ENCODE data around the gene TRIM37.

DNA sequence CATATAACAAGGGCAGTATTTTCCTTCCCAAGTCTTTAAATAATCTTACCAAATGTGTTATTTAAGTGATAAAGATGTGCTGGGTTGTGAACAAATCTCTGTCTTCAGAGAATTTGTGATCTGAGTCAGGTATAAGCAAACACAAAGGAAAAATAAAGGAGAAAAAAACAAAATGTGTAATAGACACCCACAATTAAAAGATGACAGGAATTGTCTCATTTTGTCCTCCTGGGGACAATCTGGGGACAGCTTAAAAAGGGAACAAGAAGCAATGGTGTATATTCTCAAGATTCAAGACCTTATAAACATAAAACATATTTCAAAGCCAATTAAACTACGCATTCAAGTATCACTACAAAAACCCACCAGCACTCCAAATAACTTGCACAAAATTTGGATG, 107.2 kb downstream of the TRIM37 start:
- TF ChIP-seq, protein P1, sequence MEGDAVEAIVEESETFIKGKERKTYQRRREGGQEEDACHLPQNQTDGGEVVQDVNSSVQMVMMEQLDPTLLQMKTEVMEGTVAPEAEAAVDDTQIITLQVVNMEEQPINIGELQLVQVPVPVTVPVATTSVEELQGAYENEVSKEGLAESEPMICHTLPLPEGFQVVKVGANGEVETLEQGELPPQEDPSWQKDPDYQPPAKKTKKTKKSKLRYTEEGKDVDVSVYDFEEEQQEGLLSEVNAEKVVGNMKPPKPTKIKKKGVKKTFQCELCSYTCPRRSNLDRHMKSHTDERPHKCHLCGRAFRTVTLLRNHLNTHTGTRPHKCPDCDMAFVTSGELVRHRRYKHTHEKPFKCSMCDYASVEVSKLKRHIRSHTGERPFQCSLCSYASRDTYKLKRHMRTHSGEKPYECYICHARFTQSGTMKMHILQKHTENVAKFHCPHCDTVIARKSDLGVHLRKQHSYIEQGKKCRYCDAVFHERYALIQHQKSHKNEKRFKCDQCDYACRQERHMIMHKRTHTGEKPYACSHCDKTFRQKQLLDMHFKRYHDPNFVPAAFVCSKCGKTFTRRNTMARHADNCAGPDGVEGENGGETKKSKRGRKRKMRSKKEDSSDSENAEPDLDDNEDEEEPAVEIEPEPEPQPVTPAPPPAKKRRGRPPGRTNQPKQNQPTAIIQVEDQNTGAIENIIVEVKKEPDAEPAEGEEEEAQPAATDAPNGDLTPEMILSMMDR (optimal IDR thresholded peaks at IDR 0.05 in 1 of 3, IDR thresholded peaks at IDR 0.05 in 1 of 3, conservative IDR thresholded peaks at IDR 0.05 in 1 of 3; ENCODE audit: extremely low read depth in 1 of 3, insufficient read depth in 2 of 3, low read length in 3 of 3): no peak
- no peak for TF ChIP-seq EZH2 (IDR thresholded peaks at IDR 0.05; ENCODE audit: low read length)

All from keratinocyte (primary cell).